Measurements from ENCODE around the gene NEK7.

The NEK7 gene

DNA sequence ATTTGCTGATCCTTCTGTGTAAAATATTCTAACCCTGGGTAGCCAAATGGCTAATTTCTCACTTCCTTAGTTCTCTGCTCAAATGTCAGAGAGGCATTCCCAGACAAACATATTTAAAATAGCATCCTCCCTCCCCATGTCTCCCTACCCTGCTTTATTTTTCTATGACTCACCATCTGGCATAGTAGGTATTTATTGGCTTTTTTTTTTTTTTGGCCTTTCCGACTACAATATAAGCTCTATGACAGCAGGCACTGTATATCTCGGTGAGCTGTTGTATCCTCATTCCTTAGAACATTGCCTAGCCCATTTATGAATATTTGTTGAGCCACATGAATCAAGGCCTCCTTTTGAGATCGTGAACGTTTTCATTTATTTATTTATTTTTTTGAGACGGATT lies 1.5 kb upstream of the NEK7 start:
- Histone ChIP-seq H3K9me3 (no peaks in the 10 kb centered on the region), H3K27ac (no peak overlapping the region), H3K4me1 (ENCODE audit: control insufficient read depth in 1 of 2, insufficient read depth in 1 of 2, low read depth in 1 of 2, low read length in 1 of 2) (peaks cover 27 to 28% of the 10 kb centered on the region in 2 experiments), H3K4me3 (ENCODE audit: low read depth in 1 of 2, low read length in 1 of 2) (no peak overlapping the region), H3K27me3 (no peaks in the 10 kb centered on the region), H3K36me3 (no peaks in the 10 kb centered on the region)
- TF ChIP-seq, protein P1, sequence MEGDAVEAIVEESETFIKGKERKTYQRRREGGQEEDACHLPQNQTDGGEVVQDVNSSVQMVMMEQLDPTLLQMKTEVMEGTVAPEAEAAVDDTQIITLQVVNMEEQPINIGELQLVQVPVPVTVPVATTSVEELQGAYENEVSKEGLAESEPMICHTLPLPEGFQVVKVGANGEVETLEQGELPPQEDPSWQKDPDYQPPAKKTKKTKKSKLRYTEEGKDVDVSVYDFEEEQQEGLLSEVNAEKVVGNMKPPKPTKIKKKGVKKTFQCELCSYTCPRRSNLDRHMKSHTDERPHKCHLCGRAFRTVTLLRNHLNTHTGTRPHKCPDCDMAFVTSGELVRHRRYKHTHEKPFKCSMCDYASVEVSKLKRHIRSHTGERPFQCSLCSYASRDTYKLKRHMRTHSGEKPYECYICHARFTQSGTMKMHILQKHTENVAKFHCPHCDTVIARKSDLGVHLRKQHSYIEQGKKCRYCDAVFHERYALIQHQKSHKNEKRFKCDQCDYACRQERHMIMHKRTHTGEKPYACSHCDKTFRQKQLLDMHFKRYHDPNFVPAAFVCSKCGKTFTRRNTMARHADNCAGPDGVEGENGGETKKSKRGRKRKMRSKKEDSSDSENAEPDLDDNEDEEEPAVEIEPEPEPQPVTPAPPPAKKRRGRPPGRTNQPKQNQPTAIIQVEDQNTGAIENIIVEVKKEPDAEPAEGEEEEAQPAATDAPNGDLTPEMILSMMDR (IDR thresholded peaks at IDR 0.05), result no peak

DNA sequence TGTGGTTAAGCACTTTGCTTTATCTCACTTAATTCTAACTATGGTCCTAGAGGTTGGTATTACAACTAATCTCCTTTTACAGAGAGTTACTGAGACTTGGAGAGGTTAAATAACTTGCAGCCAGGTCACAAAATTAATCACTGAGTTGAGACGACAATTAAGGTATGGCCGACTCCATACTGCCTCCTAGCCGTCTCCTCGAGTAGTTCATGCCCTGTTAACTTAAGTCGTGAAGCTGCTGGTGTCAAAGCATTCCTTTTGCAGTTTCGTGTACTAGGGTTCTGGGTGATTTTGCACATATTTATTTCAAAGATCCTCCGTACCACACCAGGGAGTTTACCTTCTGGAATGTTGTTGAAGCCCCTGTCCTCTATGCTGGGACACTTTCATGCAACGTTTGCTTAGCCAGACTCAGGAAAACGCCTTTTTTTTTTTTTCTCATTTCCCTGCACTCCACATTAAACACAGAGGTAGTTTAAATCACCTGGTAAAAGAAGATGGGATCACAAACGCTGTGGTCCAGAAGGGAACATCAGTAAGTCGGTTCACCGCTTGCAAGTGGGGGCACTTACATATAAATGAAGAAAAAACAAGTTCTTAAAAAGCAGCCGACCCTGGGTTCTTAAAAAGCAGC lies 570 bp upstream of the NEK7 start:
- peaks cover 27 to 28% of the 10 kb centered on the region in 2 experiments for H3K4me1 ChIP-seq (ENCODE audit: control insufficient read depth in 1 of 2, insufficient read depth in 1 of 2, low read depth in 1 of 2, low read length in 1 of 2)
- TF ChIP-seq, protein P1 (IDR thresholded peaks at IDR 0.05), result peak; percentile 76
- H3K27ac ChIP-seq, result peak overlapping the region; percentile 95
- H3K9me3 ChIP-seq, result no peaks in the 10 kb centered on the region
- peak overlapping the region; percentile 70 to 91 for H3K4me3 ChIP-seq (ENCODE audit: low read depth in 1 of 2, low read length in 1 of 2)
- no peaks in the 10 kb centered on the region for H3K27me3 ChIP-seq
- H3K36me3 ChIP-seq, result no peaks in the 10 kb centered on the region

DNA sequence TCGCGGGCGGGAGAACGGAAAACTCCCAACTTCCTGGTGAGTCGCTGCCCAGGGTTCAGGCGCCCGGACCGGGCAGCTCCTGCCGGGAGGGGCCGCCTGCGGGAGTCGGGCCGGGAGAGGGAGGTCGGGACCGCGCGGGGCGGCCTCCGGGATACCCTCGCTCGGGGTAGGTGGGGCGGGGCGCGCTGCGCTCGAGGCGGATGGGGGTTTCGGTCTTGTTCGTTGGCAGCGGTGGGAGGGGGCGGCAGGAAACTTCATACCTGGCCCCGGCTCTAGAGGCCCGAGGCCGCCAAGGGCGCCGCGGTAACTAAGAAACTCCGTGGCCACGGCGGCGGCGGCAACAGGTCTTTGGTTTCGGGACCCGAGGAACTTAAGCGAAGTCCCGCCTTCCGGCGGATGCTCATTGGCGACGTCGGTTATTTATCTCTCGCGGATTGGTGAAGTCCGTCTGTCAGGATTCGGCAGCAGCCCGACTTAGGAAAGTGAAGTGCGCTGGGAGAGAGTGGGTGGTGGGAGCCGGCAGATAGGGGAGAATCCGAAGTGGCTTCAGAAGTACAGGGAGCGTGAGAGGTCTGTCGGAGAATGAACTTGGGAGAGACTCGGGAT lies 546 bp downstream of the NEK7 start:
- H3K36me3 ChIP-seq, result no peaks in the 10 kb centered on the region
- no peaks in the 10 kb centered on the region for H3K9me3 ChIP-seq
- H3K4me1 ChIP-seq (ENCODE audit: control insufficient read depth in 1 of 2, insufficient read depth in 1 of 2, low read depth in 1 of 2, low read length in 1 of 2), result peaks cover 28 to 31% of the 10 kb centered on the region in 2 experiments
- H3K4me3 ChIP-seq (ENCODE audit: low read depth in 1 of 2, low read length in 1 of 2), result peak overlapping the region; percentile 70 to 91
- no peaks in the 10 kb centered on the region for H3K27me3 ChIP-seq
- peak overlapping the region; percentile 95 for H3K27ac ChIP-seq
- TF ChIP-seq, protein P1 (IDR thresholded peaks at IDR 0.05), result no peak

DNA sequence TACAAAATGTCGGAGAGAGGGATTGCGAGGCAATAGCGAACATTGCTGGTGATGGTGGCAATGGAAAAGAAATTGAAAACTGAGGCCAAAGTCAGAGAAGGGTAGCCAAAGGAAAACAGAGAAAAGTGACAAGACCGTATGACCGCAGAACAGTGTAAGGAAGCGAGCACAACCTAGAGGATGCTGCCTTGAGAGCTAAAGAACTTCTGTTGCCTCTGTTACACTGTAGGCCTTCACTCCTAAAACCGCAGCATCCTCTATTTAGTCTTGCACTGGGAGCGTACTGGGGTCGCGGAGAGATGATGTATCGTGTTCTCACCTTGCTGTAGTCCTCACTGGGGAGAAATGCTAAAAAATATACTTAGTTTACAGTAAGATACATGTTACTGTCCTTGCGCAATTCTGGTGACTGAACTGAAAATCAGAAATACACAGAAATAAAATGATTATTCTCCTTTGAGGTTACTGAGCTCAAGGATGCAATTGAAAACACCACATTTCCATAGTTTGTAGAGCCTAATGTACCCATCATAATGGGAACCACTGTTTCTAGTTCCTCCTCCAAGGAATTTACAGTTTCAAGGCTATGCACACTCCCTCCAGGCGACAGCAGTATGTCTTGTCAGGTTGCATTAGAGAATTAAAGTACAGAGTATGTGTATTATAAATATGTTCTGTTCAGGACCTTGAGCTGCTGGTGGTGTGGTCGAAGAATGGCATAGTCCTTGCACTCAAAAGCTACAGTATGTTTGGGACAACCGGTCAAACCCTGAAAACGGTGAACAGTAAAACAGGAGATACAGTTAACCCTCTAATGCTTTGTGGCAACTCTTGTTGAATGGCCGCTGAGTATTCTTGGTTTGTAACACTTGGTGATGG lies 1.3 kb downstream of the NEK7 start:
- Histone ChIP-seq H3K9me3 (no peaks in the 10 kb centered on the region), H3K36me3 (no peaks in the 10 kb centered on the region), H3K4me3 (ENCODE audit: low read depth in 1 of 2, low read length in 1 of 2) (peak overlapping the region; percentile 70 to 91), H3K27me3 (no peaks in the 10 kb centered on the region), H3K4me1 (ENCODE audit: control insufficient read depth in 1 of 2, insufficient read depth in 1 of 2, low read depth in 1 of 2, low read length in 1 of 2) (peaks cover 32 to 35% of the 10 kb centered on the region in 2 experiments), H3K27ac (peak overlapping the region; percentile 95)
- TF ChIP-seq, protein P1 (IDR thresholded peaks at IDR 0.05), result no peak

DNA sequence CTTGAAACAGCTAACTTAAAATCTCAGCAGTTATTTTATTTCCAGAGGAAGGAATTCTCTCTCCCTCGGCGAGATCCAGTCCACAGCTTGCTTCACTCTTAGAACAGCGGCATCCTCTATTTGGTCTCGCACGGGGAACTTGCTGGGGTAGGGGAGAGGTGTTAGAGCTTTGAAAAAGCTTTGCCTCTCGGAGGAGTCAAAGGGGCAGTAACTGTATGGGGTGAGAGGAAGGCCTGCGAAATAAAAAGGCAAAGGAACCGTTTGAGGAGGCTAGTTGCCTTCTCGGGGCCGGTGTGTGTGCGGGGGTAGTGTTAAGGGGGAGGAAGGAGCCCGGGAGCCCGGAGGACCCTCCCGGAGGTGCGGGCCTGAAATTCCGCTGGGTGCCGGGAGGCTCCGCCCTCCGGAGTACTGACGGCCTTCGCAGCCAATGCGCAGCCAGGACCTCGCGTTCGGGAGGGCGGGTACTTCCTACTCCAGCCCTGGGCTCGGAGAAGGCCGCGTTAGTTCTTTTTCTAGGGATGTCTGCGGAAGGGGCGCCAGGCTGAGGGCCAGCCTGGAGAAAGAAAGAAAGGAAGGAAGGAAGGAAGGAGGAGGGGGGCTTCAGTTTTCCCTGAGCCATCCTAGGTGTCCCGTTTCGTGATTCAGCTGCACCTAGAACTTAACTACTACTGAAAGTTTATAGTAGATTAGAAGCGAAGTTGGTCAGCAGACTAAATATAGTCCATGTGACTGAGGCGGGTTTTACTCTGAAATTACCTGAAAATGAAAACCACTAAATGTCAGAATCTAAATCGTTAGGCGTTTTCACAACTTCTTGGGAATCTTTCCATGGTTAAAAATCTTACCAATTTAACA lies 2.2 kb downstream of the NEK7 start:
- no peaks in the 10 kb centered on the region for H3K36me3 ChIP-seq
- H3K9me3 ChIP-seq, result no peaks in the 10 kb centered on the region
- H3K4me3 ChIP-seq (ENCODE audit: low read depth in 1 of 2, low read length in 1 of 2), result peak overlapping the region; percentile 70 to 91
- TF ChIP-seq, protein P1 (IDR thresholded peaks at IDR 0.05), result no peak
- no peaks in the 10 kb centered on the region for H3K27me3 ChIP-seq
- peaks cover 32 to 35% of the 10 kb centered on the region in 2 experiments for H3K4me1 ChIP-seq (ENCODE audit: control insufficient read depth in 1 of 2, insufficient read depth in 1 of 2, low read depth in 1 of 2, low read length in 1 of 2)
- peak overlapping the region; percentile 95 for H3K27ac ChIP-seq
